HK-2 (cell line): ENCODE data around the gene HAPLN2.
"Not testable (repeated sequence)": the region's sequence is repeated elsewhere in the genome, so short reads cannot be mapped to it uniquely, and the experiment has no call there.

Experiments used
- DNase-seq: peaks from one replicate; pipeline ENCODE4 v3.0.0-alpha.2; 2018; ENCODE audit not compliant: unreplicated experiment

The HAPLN2 gene

GRCh38 chr1:156591432-156592157 lies 27.6 kb upstream of the HAPLN2 start, which contains the start of gene NAXE:
Gene NAXE (plus strand): TSS chr1:156591776. CDS start chr1:156591805, 29 bp downstream.
- DNase-seq = peak; percentile 78

DNA sequence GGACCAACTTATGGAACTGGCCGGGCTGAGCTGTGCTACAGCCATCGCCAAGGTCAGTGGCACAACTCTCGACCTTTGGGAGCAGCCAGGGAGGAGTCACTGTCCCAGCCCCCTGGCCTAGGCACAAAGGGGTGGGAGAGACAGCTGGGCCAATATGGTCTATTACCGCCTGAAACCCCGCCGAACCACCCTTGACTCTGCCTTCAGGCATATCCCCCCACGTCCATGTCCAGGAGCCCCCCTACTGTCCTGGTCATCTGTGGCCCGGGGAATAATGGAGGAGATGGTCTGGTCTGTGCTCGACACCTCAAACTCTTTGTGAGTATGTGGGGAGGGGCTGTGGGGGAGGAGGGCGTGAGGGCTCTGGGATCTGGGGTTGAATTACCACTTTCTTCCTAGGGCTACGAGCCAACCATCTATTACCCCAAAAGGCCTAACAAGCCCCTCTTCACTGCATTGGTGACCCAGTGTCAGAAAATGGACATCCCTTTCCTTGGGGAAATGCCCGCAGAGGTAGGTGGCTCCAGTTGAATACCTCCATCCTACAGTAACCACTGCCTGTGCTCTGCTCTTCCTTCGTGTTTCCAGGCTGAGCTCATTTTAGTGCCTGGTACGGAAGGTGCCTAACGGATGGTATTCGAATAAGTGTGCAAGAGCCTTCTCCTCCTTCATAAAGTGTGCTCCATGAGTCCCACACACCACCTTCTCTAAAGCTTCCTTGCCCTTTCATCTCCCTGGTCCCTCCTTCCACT lies 26.9 kb upstream of the HAPLN2 start:
- DNase-seq = no peak

- DNase-seq = no peak
Measured at GRCh38 chr1:156592910-156593660, 26.1 kb upstream of the HAPLN2 start.

GRCh38 chr1:156593661-156593989 lies 25.6 kb upstream of the HAPLN2 start:
- DNase-seq = no peak

- no peak for DNase-seq
Measured at GRCh38 chr1:156594190-156594589, 25.0 kb upstream of the HAPLN2 start.

DNA sequence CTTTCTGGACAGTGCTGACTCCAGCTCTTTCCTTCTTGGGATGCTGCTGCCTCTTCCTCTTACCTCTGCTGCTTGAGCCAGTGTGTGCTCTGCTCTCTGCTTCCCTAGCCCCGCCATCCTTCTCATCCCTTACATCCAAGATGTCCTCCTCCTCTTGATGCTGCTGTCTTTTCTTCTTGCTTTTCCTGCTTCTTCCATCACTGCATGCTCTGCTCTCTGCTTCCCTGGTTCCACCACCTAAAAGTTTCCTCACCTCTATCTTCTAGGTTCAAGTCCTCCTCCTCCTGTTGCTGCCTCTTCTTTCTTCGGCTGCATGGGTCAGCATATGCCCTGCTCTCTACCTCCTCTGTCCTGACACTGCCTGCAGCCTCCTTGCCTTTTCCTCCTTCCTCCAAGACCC lies 24.2 kb upstream of the HAPLN2 start:
- DNase-seq = no peak

GRCh38 chr1:156596426-156596825 lies 22.8 kb upstream of the HAPLN2 start:
- no peak for DNase-seq

- no peak for DNase-seq
Measured at GRCh38 chr1:156598125-156598524, 21.1 kb upstream of the HAPLN2 start.

DNA sequence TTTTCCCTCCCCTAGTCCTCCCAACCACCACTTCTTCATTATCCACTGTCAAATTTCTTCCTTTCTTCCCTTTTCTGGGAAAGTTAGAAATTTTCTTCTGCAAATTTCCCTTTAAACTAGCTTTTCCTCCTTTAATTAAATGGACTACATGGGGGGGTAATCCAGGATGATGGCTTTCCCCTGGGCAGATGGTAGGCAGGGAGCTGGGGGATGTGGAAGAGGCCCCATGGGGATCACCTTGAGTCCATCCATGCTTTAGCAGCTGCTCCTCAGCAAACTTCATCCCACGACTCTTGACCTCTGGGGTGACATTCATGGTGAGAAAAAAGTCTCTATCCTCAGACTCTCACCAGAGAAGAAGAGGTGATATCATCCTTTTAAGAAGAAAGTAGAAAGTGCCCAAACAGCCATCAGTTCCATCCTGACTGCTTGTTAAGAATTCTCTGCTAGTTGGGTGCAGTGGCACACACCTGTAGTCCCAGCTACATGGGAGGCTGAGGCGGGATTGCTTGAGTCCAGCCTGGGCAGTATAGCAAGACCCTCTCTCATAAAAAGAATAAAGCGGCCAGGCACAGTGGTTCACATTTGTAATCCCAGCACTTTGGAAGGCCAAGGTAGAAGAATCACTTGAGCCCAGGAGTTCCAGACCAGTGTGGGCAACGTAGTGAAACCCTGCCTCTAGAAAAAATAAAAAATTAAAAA lies 20.3 kb upstream of the HAPLN2 start:
- no peak for DNase-seq

DNA sequence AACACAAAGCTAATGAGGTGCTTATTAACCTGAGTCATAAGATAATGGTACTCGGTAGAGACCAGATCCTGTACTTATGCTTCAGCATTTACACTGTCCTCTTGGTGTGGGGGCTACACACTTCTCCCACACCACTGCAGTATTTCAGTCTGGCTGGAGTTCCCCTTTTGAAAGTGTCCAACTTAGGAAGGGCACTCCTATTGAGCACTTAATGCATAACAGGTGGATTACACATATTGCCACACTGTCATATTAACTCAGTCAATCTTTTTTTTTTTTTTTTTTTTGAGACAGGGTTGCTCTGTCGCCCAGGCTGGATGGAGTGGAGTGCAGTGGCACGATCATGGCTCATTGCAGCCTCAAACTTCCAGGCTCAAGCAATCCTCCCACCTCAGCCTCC lies 19.4 kb upstream of the HAPLN2 start:
- DNase-seq = no peak

DNA sequence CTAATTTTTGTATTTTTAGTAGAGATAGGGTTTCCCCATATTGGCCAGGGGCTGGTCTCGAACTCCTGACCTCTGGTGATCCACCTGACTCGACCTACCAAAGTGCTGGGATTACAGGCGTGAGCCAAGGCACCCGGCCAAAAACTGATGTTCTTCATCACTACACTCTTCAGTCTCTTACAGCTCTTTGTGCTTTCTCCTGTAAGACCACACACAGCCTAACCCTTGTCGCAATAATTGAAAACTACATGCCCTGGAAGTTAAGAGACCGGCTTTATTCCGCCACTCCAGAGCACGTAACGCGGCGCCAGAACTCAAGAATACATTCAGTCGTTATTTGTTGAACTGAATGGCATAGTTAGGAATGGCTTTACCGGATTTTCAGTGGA lies 18.5 kb upstream of the HAPLN2 start:
- DNase-seq = no peak

DNA sequence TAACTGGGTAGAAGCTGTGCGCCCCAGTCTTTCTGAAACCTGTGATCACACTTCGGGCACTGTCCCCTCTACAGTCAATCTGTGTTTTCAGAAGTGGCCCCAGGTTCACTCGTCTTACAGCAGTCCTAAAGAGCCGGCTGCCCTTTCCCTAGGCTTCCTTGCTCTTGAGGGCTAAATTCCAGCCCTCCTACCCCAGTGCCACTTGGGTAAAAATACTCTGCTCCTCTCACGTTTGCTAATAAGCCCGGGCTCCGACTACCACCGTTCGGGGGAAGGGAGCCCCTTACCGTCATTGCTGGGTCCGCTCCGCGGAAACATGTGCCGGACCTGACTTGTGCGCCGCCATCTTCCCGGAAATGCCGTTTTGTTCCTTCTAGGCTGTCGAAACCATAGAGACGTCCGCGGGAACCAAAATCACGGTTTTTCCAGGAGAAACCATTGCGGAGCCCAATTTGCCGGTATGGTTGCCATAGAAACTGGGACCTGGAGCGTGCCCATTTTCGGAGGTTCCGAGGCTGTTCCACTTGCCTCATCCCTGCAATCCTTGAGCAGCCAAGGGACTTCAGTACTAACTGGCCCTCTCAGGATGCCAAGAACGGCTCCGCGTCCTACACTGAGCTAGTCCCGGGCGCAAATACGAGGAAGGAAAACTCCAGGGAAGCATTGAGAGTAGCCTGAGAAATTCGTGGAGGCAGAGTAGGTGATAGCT lies 17.9 kb upstream of the HAPLN2 start, which contains the start of gene GPATCH4:
TSS of gene GPATCH4 (minus strand) at position 358 of the 709 bp plus-strand sequence.
- DNase-seq = peak; percentile 84

DNA sequence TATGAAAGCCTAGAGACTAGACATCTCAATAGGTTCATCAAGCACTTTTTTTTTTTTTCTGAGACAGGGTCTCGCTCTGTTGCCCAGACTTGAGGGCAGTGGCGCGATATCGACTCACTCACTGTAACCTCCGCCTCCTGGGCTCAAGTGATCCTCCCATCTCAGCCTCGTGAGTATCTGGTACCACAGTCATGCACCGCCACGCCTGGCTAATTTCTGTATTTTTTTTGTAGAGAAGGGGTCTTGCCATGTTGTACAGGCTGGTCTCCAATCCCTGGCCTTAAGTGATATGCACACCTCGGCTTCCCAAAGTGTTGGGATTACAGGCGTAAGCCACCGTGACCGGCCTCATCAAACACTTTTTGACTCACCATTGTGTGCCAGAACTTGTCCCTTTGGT lies 17.3 kb upstream of the HAPLN2 start:
- DNase-seq = no peak

DNA sequence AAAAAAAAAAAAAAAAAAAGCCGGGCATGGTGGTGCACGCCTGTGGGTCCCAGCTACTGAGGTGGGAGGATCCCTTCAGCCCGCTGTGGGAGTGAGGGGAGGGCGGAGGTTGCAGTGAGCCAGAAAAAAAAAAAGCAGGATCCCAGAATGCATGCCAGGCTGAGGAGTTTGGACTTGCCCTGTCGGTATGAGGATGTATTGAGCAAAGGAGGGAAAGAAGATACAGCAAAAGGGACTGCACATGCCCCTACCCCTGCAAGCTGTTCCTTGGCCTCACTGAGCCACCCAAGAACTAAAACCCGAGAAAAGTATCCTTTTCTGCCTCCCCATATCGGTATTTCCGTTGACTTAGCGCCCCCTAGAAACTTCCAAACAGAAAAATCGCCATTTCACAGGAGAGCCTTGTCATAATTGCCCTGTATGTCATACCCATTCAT lies 16.6 kb upstream of the HAPLN2 start:
- no peak for DNase-seq

- not testable (repeated sequence) for DNase-seq
Measured at GRCh38 chr1:156607344-156607743, 11.9 kb upstream of the HAPLN2 start.

DNA sequence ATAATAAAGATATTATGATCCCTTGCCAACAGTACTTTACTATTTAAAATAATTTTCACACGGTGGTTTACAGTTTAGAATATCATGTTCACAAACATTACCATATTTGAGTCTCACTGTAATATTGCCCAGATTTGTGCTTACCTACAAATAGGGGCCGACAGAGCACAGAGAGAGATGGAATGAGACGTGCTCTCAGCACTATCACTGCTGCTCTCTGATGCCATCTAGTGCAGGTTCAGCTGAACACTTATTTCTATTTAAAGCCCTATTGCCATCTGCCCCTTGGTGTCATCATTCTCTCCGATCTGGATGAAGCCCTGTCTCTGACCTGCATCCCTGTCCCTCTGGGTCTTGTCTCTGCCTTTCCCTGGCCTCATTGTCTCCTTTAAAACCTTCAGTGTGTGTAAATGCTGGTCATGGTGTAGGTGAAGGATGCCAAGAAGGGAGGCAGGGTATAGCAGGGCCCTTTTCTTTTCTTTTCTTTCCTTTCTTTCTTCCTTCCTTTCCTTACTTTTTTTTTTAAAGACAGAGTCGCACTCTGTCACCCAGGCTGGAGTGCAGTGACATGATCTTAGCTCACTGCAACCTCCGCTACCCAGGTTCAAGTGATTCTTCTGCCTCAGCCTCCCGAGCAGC lies 11.1 kb upstream of the HAPLN2 start:
- DNase-seq = no peak

DNA sequence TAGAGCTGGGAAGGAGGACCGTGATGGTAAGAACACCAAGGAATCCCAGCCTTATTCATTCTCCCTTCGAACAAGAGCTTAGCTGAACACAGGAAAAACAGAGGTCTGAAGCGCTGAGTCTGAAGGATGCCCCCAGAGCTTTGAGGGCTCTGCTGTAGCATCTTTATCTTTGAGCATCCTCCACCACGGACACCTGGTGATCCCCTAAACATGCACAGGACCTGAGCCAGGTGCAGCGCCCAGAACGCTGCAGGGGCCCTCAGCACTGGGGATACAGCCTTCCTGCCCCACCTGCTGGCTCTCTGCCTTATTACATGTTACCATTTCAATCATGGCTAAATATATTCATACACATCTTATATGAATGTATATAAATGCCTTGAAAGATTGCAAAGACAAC lies 10.2 kb upstream of the HAPLN2 start:
- no peak for DNase-seq

GRCh38 chr1:156610072-156610471 lies 9.1 kb upstream of the HAPLN2 start:
- DNase-seq = not testable (repeated sequence)

DNA sequence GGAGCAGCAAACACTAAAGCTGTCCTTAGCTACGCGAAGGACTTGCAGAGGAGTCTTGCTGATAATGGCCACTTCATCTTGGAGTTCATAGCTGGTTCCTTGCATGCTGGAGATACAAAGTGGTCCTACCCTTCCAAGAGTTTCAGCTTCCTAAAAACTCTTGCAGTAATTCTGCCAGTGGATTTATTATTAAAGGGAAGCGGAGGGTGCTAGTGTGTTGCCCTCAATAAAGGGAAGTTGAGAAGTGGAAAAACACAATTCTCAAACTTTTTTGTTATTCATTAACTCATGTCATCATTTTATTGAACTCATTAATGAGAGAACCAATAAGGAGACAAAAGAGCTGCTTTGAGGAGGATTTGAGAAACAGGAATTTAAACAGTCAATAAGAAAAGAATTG lies 6.5 kb upstream of the HAPLN2 start:
- no peak for DNase-seq

DNA sequence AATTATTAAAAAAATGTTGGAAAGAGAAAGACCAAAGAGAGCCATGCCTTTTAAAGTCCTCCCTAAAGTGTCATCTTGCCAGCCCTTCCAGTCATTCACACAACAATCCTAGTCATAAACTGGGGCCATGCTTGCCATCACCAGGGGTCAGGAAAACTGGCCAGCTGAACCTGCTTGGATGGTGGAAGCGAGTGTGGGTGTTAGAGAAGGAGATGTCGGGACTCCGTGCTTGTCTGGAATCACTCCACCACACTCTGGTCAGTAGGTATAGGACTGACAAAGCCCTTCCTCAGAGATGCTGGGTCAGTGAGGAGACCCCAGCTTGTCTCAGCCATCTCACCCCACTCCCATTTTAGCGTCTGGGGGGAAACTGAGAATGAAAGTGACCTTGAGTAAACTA lies 3.3 kb upstream of the HAPLN2 start:
- DNase-seq = no peak

- no peak for DNase-seq
Measured at GRCh38 chr1:156616463-156616862, 2.8 kb upstream of the HAPLN2 start.
